ENCODE measurements around the gene COBL.

The COBL gene

DNA sequence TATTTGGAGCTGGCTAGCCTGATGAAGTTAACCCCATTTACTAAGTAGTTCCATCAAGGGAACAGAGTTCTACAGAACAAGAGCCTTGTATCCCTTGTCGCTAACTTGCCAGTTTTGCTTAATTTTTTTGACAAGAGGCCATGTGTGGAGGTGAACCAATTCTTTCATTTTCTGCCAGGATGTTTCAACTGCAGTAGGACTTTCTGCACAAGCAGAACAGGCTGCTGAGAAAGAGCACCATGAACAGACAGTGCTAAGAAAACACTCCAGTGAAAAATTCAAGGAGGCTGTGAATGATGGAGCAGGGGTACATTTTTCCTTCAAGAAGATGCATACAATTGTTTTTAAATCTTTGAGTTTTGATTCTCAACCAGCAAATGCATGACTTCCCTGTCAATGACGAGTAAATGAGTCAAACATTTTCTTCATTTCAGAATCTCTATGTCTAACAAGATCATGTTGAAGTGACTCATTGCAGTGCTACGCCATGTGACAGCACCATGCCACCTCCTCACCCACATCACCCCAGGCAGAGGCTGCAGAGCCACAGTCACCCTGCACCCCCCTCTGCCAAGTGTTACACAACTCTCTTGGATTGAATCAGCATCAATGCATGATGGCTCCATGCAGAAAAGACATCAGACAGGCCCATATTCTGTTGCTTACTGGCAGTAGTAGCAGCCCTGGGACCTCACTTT lies 193.1 kb downstream of the COBL start:
- Histone ChIP-seq H3K4me1 (peaks cover 0 to 6% (median 0%) of the 10 kb centered on the region in 4 donors), H3K9me3 (no peaks in the 10 kb centered on the region), H3K27me3 (no peaks in the 10 kb centered on the region), H3K36me3 (no peaks in the 10 kb centered on the region), H3K27ac (no peak overlapping the region), H3K4me3 (no peak overlapping the region)
- intact Hi-C loops (cut with DNase I; ENCODE audit: low total_unique reads), result no loop called here
- TF ChIP-seq, protein P1, sequence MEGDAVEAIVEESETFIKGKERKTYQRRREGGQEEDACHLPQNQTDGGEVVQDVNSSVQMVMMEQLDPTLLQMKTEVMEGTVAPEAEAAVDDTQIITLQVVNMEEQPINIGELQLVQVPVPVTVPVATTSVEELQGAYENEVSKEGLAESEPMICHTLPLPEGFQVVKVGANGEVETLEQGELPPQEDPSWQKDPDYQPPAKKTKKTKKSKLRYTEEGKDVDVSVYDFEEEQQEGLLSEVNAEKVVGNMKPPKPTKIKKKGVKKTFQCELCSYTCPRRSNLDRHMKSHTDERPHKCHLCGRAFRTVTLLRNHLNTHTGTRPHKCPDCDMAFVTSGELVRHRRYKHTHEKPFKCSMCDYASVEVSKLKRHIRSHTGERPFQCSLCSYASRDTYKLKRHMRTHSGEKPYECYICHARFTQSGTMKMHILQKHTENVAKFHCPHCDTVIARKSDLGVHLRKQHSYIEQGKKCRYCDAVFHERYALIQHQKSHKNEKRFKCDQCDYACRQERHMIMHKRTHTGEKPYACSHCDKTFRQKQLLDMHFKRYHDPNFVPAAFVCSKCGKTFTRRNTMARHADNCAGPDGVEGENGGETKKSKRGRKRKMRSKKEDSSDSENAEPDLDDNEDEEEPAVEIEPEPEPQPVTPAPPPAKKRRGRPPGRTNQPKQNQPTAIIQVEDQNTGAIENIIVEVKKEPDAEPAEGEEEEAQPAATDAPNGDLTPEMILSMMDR (IDR thresholded peaks at IDR 0.05), result no peak
- DNase-seq, result no peak

DNA sequence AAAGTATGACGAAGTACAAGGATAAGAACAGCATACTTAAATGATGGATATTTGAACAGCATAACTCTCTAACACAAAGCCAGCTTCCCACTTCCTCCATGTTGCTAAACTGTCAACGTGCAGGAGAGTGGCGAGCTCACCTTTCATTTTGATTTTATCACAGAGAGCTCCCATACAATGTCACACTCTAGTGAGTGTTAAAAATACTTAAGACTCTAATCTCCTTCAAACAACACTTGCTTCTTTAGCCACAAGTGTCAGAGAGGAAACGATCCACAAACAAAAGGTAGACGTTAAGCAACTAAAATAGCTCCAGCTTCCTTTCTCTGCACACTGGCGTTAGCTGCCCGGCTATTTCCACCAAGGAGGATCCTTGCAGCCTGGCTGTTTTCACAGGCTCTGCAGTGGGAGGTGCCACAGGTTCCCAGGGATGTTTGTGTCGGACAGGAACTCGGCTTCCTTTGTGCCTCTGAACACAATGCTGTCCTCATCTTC lies 194.6 kb downstream of the COBL start:
- Histone ChIP-seq H3K4me3 (no peak overlapping the region), H3K9me3 (no peaks in the 10 kb centered on the region), H3K27ac (no peak overlapping the region), H3K4me1 (peaks cover 0 to 6% (median 0%) of the 10 kb centered on the region in 4 donors), H3K36me3 (no peaks in the 10 kb centered on the region), H3K27me3 (no peaks in the 10 kb centered on the region)
- intact Hi-C loops (cut with DNase I; ENCODE audit: low total_unique reads), result no loop called here
- TF ChIP-seq, protein P1 (IDR thresholded peaks at IDR 0.05), result no peak
- no peak for DNase-seq

DNA sequence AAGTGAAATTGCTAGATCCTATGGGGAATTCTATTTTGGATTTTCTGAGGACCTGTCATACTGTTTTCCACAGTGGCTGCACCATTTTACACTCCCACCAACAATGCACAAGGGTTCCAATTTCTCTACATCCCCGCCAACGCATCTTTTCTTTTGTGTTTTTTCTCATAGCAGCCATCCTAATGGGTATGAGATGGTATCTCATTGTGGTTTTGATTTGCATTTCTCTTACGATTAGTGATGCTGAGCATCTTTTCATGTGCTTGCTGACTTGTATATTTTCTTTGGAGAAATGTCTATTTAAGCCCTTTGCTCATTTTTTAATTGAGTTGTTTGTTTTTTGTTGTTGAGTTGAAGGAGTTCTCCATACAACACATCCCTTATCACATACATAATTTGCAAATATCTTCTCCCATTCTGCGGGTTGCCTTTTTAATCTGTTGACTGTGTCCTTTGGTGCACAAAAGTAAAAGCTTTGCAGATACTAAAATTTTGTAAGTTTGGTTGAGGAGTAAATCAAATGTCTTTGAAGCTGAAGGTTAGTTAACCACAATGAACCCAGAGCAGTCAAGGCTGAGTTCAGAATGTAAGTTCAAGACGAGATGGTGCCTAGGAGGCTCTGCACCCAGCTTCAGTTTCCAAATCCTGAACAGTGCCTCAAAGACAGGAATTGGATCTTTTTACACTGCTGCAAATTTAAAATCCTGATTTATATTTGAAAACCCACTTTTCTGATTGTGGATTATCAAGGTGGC lies 195.4 kb downstream of the COBL start:
- H3K36me3 ChIP-seq, result no peaks in the 10 kb centered on the region
- H3K27ac ChIP-seq, result no peak overlapping the region
- no peak overlapping the region for H3K4me3 ChIP-seq
- TF ChIP-seq, protein P1 (IDR thresholded peaks at IDR 0.05), result no peak
- intact Hi-C loops (cut with DNase I; ENCODE audit: low total_unique reads), result no loop called here
- no peaks in the 10 kb centered on the region for H3K27me3 ChIP-seq
- no peaks in the 10 kb centered on the region for H3K9me3 ChIP-seq
- DNase-seq, result no peak
- peaks cover 0 to 6% (median 0%) of the 10 kb centered on the region in 4 donors for H3K4me1 ChIP-seq

DNA sequence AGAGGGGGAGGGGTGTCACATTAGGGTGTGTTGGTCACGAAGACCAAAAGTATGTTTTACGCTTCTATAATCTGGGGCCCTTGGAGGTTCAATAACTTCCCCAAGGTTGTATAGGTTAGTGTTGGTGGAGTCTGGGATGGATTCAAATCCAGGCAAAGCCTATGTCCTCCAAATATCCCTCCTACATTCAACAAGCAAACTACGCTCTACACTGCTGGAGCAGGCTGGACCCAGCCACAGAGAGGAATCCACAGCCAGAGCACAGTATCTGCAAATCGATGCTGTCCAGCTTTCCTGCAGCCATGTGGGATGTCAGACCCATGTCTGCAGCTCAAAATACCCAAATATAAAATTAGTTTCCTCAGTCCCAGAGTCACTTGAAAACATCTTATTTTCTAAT lies 198.0 kb downstream of the COBL start:
- H3K4me1 ChIP-seq, result no peaks in the 10 kb centered on the region

DNA sequence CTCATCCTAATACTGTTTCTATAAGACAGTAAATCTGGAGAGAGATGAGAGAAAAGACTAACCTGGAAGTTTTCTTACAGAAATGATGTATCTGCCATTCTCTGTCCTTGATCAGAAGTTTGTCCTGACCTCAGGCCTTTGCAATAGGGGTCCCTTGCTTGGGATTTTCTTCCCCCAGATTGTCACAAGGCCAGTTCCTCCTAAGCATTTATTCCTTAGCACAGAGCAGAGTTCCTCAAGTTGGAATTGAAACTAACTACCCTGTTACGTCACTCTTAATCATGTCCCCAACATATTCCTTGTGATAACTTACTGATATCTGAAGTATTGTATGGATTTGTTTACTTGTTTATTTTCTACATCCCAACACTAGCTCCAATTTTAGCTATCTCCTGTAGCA lies 202.1 kb downstream of the COBL start:
- intact Hi-C loops (cut with DNase I; ENCODE audit: low total_unique reads), result no loop called here
- H3K4me1 ChIP-seq, result no peaks in the 10 kb centered on the region
- no peaks in the 10 kb centered on the region for H3K27me3 ChIP-seq
- no peak overlapping the region for H3K4me3 ChIP-seq
- H3K36me3 ChIP-seq, result no peaks in the 10 kb centered on the region
- TF ChIP-seq, protein P1 (IDR thresholded peaks at IDR 0.05), result no peak
- H3K27ac ChIP-seq, result no peak overlapping the region
- DNase-seq, result no peak
- peaks cover 0 to 3% (median 0%) of the 10 kb centered on the region in 3 donors for H3K9me3 ChIP-seq

More for the DNA sequence above, 198.0 kb downstream of the COBL start:
- no peak overlapping the region for H3K27ac ChIP-seq
- H3K4me3 ChIP-seq, result no peak overlapping the region
- H3K9me3 ChIP-seq, result peaks cover 0 to 3% (median 0%) of the 10 kb centered on the region in 3 donors
- H3K27me3 ChIP-seq, result no peaks in the 10 kb centered on the region
- H3K36me3 ChIP-seq, result no peaks in the 10 kb centered on the region
- DNase-seq, result no peak
- intact Hi-C loops (cut with DNase I; ENCODE audit: low total_unique reads), result no loop called here
- TF ChIP-seq, protein P1 (IDR thresholded peaks at IDR 0.05), result no peak
